Stimulated activated CD8-positive, alpha-beta memory T cell treated with anti-CD3 and anti-CD28 coated beads, Interleukin-12 subunit alpha, Interleukin-12 subunit beta, amount 100 ng/mL, for 4 hours (primary cell): ENCODE measurements around the gene HSD17B3.
"Not testable (repeated sequence)": the region's sequence is repeated elsewhere in the genome, so short reads cannot be mapped to it uniquely, and the experiment has no call there.

Experiments
- DNase-seq: peaks from one replicate; pipeline ENCODE4 v3.0.0-alpha.2; 2020; ENCODE audit warnings: low read depth

HSD17B3 gene

DNA sequence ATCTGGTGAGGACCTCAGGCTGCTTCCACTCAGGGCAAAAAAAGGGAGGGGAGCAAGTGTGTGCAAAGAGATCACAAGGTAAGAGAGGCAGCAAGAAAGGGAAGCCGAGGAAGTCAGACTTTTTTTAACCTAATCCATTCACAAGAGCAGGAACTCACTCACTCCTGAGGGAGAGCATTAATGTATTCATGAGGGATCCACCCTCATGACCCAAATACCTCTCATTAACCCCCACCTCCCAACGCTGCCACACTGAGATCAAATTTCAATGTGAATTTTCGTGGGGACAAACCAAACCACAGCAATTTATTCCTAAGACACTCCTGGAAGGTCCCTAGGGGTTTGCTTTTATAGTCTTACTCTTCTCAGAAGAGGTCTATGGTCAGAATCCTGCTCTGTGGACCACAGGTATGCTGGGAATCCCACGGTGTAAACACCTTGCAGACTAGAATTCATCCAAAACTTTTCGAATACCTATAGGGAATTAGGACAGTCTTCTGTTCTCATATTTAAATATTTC, 108.7 kb downstream of the HSD17B3 start:
- DNase-seq, result no peak

DNA sequence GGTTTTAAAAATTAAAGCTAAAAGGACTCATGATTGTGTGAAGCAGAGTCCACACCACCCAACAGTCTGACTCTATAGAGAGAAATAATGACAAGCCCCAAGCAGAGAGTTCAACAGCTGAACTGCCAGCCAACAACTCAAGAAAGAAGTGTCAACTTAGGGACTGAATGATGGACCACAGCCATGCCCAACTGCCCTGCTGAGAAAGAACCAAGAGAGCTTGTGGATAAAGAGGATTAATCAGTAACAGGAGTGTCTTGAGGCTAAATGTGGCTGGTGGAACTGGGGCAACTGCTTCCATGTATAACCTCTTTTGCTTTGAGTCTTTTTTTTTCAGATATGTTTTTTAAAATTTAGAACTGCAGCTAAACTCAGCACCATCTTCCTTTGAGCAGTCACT, 109.3 kb downstream of the HSD17B3 start:
- no peak for DNase-seq

DNA sequence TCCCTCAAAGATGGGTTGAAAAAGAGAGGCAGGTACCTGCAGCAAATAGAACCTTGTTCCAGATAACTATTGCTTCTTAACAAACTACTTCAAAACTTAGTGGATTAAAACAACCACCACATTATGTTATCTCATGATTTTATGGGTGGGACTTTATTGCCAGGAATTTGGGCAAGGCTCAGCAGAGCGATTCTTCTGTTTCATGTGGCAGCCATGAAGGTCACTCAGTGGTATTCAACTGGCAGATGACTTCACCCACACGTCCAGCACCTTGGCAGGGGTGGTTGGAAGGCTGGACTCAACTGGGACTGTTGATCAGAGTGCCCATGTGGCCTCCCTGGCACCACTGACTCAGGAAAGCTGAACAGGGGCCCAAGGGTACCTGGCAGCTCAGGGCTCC, 112.0 kb downstream of the HSD17B3 start:
- no peak for DNase-seq

DNA sequence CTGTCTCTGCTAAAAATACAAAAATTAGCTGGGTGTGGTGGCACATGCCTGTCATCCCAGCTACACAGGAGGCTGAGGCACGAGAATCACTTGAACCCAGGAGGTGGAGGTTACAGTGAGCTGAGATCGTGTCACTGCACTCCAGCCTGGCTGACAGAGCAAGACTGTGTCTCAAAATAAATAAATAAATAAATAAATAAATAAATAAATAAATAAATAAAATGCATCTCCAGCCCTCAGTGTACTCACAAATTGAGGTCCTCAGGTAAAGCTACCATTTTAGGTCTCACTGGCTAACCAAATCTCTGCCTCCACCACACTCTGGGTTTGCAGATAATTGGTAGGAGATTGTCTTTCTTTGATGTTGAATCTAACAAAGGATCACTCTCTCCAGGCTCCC, 112.4 kb downstream of the HSD17B3 start:
- DNase-seq, result not testable (repeated sequence)

DNA sequence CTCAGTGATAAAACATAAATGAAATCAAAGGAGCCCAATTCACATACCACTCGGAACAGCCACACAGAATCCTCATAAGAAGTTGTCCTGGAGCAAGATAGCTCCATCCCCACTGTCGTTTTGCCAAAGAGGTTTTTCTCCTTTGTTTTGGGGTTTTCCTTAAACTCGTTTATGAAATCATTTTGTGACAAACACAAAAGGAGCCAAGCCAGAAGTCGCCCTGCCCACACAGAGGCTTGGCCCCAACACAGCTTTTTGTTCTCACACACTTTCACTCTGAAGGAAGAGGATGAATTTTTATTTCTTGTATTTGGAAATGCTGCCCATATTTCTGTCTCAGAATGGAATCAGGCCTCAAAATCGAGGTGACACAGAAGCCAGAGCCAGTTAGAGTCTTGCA, 113.4 kb downstream of the HSD17B3 start:
- DNase-seq, result no peak

DNA sequence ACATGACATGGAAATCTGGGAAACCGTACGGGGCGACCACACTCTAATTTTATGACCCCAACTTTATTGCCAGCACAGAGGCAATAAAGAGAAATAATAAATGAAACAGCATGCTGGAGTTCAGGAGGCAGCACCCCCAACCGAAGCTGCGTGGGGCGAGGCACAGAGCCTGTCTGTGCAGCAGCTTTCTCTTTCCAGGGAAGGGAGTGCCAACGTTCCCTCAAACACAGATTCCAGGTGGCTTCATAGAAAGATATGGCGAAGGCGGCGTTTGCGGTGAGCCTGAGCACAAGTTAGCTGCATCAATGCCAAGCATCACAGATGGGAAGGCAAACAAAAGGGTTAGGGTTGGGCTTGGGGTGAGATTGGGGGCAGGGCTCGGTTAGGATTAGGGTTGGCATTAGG, 114.8 kb downstream of the HSD17B3 start:
- DNase-seq, result no peak

DNA sequence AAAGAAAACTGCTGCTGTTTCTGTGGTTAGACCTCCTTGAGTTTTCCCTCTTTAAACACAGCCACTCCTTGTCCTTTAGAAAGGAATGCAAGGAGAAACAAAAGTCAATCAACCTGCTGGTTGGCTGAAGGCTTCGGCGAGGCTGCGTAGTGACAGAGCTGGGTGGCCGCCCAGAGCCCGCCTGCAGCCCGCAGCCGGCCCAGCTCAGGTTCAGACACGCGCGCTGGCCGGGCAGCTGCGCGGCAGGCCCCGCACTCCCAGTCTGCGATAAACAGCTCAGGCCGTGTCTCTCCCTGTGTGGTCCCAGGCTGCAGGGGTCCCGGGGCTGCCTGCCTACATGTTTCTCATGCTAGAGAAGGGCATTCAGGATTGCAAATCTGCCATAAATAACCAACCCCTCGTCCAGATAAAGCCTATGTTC, 115.4 kb downstream of the HSD17B3 start:
- no peak for DNase-seq

DNA sequence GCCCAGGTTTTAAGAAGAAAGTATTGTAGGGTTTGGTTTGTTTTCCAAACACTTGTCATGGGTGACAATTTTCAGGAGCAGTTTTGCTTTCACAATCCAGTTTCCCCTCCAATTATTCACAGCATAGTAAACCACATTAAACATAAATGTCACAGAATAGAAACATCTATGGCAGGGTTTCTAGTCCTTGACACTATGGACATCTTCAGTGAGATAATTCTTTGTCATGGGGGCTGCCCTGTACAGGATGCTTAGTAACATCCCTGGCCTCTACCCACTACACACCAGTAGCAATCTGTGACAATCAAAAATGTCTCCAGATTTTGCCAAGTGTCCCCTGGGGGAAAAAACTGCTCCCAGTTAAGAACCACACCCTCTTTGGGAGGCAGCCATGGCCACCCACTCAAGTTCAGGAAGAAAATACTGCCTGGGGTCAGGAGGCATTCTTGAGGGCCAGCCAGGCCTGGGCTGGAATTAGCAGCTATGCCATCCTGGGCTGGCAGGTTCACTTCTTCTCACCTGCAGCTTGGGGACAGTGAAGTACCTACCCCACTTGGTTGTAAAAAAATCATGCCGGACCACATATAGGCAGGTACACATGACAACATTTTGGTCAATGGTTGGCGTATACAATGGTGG, 116.3 kb downstream of the HSD17B3 start:
- no peak for DNase-seq
